Stimulated activated CD4-positive, alpha-beta T cell treated with anti-CD3 and anti-CD28 coated beads, Interleukin-15, amount 100 ng/mL, for 48 hours (primary cell): Measurements from ENCODE around the gene SLIT3.

Experiments
- DNase-seq, 2 donors: peaks; one replicate each; pipeline ENCODE4 v3.0.0-alpha.2; 2020; ENCODE audit warnings: low read depth in 2 of 2

The SLIT3 gene

DNA sequence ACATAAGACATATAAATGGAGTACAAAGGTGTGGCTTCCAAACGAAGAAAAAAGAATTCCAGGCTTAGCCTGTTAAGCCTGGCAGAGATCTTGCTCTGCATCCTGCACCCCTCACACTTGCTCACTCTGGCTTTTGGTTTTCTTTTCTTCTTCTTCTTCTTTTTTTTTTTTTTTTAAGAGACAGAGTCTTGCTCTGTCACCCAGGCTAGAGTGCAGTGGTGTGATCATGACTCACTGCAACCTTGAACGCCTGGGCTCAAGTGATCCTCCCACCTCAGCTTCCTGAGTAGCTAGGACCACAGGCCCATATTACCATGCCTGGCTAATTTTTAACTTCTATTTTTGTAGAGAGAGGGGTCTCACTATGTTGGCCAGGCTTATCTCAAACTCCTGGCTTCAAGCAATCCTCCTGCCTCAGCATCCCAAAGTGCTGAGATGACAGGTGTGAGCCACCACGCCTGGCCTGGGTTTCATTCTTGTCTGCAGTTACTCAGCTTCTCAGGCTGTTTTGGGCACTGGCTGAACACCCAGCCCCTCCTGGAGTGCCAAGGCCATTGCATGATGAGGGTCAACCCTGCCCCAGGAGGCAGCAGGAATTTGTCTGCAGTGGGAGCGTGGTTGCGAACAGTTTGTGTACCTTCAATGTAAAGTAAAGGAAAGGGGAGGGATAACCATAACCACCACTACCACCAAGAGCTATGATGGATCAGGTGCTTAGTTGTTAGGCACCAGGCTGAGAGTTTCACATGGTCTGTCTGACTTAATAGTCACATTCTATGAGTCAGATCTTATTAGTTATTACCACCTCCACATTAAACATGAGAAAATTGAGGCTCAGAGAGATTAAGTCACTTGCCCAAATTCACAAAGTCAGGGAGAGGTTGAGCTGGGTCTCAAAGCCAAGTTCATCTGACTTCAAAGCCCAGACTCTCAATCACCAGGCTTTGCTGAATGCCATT lies 502.6 kb downstream of the SLIT3 start:
- peak in 1 of 2 donors; percentile 4 for DNase-seq

DNA sequence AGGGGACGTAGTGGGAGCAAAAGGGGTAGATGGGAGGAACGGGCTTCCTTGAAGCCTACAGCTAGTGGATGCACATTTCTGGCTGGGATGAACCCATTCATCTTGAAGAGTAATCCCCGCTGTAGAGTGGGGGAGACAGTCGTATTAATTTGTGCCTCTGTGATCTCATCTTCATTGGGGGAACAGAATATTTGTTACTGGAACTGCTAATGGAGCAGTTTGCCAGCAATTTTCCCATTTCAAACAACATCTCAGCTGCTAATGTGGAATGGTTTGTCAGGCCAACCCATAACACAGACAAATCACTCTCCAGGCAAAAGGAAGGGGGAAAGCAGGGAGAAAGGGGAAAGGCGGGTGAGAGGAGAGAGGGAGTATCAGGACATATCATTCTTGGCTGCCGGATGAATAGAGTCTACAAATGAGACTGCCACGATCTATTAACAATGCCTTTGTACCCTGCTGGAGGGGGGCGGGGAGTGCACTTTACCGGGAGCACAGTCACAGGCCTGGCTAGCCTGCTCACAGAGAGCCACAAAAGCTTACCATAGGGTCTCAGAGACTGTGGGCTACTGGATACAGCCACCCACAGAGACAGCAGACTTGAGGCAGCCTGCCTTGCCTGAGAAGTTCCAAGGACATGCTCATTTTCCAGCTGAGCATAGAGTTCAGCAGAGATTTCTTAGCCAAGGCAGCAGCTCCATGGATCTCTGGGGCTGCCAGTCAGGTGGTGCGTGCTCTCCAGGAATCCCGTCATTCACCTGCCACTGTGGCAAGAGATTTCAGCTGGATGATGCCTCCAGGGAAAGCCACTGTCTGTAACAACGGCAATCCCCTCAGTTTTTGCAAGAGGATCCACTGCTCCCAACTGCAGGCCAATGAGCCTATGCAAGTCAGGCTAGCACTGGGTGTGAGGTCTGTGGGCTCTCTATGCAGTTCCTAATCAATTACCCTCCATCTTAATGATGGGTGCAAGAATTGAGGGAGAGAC lies 504.1 kb downstream of the SLIT3 start:
- DNase-seq = no peak

DNA sequence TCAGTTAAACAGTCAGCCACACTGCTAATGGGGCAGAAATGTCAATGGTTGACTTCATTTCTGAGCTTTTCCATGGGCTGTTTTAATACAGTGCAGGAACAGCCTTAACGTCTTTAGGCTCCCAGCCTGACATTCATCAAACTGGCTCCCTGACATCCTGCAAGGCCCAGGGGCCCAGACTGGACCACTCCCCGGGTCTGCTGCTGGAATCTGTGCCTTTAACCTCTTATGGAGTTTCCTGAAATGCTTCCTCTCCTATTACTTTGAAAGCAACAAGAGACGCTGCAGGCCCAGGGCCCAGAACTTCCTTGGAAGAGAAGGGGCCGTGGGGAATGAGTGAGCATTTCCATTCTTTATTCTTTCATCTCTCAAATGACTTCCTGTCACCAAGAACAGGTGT lies 504.9 kb downstream of the SLIT3 start:
- DNase-seq = no peak

DNA sequence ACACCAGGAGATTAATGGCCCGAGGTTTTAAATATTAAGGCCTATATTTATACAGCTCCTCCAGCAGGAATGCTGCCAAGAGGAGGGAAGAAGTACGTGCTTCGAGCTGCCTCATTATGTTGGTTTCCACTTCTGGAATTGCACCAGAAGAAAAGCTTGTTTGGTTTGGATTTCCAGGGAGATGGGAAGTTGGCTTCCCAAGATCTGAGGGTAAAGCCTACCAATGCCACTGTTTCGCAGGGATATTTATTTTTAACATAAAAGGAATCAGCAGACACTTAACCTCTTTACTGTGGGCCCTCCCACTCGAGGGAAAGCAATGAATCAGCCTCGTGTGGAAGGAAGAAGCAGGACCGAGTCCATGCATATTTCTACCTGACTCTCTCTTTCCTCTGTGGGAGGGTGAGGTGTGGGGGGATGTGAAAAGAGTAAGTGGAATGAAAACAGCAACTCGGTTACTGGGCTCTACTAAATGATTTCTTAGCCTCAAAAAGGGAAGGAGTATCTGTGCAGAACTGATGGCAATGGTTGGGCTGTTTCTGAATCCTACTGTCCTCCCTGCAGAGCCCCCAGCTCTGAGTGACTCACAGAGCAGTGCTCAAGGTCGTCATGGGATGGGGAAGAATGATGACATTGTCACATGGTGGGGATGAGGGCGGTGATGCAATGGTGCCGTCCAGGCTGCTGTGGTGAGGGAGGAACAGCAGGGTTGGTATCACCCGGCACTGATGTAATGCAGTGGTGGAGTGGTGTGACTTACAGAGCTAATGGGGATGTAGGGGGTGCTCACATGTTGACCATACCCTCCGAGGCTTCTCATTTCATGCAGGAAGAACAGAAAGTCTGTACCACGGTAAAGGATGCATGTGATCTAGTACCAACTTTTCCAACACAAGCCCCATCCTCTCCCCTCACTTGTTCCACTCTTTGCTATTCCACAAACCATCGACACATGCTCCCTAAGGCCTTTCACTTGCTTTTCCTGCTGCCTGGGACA lies 506.8 kb downstream of the SLIT3 start:
- DNase-seq = peak; percentile 23 to 24

DNA sequence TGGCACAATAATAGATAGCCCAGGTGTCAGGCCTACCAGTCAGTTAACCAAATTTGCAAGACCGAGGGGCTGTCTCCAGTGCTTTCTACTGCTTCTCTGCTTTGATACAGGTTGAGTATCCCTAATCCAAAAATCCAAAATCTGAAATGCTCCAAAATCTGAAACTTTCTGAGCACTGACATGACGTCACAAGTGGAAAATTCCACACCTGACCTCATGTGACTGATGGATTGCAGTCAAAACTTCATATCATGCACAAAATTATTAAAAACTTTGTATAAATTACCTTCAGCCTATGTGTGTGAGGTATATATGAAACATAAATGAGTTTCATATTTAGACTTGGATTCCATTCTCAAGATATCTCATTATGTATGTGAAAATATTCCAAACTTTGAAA lies 508.3 kb downstream of the SLIT3 start:
- no peak for DNase-seq

DNA sequence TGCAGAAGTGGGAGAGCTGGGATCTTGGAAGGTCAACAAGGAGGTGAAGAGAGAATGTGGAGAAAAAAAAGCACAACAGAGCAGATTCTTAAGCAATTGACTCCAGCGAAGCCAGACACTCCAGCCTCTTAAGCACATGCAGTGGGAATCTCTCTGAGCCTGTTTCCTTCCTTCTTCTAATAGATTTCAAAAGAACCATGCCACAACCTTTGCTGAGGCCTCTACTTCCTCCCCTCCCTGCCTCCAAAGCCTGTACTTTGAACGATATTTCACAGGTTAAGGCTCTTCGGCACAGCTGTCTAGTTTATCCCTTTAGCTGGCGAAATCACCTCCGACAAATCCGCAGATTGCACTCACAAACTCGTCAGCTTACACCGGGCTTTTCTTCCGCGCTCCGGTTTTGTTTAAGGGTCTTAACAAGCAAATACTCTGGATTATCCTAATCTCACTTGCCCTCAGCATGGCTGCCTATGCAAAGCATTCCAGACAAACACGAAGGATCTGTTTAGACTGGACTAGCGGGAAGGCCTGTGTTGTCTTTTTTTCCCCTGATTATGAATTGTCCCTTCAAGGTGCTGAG lies 510.2 kb downstream of the SLIT3 start:
- DNase-seq = no peak

DNA sequence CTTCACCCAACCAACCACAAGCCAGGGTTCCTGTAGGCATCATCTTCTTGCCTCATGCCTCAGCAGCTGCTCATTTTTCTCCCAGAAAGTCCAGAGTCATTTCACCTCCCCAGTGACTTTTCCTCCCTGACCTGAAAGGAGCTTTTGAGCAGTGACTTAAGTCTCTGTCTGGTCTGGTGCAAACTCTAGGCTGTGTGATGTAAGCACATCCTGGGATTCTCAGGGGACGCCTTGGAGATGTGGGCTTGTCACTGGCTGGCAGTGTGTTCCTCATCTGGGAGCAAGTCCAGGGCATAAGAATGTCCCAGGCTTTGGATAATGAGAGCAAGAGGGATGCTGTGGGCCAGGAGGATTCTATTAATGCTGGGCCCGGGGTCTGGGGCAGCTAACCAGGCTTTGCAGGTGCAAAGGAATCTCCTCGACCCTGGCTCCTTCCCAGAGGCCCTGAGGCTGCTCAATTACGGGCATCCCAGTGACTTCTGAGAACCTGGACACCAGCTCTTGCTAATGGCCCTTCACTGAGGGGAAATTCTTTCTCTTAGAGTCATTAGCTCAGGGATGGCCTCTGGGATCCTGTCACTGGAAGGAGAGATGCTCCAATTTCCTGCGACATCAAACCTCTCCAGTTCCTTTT lies 510.8 kb downstream of the SLIT3 start:
- no peak for DNase-seq

DNA sequence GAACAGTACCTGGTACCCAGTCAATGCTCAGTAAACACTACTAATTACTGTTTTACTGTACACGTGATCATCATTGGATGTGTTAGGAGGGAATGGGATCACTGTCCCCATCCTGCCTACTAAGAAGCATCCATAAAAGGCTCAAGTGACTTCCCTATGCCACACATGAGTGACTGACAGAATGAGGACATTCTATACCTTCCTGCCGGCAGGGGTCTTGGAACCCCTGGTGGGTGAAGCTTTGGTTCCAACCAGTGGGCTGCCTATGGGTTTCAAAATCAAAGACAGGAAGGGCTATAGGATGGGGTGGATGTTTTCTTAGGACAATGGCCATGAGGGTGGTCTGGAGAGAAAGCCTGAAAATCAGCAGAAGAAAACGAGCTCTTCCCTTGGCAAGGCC lies 512.2 kb downstream of the SLIT3 start:
- no peak for DNase-seq

DNA sequence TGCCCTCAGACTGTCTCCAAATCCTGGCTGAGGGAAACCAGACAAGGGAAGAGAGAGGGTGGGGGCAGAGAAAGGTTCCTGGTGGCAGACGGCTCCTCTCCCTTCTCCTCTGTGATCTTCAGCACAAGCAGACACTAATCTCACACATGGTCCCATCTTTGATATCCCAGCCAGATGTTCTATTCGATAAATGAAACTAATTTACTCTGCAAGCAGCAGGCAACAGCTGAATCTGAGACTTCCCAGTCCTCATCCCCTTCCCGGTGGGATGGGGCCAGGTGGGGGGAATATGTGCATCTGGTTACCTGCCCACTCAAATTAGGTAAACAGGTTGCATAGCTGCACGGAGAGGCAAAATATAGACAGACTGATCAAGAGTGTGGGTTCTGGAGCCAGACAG lies 512.8 kb downstream of the SLIT3 start:
- no peak for DNase-seq

DNA sequence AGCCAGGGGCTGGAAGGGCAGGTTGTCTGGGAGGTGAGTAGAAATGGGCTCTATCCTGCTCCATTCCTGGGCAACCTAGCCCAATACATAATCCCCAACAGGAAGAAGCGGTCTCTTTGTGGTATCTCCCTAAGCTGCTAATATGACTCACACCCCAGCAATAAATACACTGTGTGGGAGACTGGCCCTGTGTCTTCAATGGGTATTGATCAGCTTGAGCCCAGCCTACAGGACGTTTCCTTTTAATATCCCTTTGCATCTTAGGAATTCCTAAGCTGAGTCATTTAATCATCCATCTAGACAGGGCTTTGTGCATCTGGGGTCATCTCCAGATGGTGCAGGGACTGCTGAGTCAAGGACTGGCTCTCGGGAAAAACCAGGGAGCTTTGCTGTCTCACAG lies 514.8 kb downstream of the SLIT3 start:
- no peak for DNase-seq

DNA sequence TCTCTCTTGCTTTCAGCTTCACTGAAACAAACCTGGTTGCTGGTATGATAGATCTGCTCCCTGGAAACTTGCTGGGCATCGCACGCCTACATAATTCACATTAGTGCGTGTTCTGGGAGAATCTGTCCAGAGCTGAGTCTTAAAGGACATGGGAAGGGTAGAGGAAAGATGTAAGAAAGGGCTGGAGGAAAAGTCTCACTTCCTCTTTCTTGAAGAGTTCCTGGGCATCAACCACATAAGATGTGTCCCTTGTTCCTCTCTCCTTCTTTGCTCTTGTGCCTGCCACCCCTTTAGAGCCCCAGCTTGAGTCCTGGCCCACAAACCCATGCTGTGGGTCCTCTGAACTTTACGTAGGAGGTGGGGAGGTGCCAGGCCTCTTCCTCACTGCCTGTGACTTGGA lies 516.5 kb downstream of the SLIT3 start:
- no peak for DNase-seq

DNA sequence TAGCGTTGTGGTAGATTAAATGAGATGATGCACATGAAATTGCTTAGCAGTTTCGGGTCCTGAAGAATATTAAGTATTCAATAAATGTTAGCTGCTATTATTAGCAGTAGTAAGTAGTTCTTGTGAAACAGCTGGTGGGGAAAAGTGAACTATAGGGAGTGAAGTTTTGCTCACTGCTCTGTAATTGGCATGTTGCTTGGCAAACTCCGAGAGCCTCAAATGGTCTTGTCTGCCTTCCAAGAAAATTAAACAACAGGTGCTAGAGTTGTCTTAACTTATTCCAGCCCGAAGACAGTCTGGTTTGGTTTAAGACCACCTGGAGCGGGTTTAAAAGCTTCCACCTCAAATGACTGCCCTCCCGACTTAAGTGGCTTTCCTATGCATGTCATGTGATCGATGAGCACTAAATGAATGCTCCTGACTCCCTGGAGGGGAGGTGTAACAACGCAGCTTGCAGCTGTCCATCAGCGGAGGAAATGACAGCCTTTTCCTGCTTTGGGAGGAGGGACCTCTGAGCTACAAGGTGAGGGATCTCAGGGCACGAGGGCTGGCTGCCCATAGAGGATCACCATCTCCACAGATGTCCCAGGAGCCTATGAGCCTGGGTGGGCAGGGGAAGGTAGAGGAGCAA lies 518.9 kb downstream of the SLIT3 start:
- no peak for DNase-seq

DNA sequence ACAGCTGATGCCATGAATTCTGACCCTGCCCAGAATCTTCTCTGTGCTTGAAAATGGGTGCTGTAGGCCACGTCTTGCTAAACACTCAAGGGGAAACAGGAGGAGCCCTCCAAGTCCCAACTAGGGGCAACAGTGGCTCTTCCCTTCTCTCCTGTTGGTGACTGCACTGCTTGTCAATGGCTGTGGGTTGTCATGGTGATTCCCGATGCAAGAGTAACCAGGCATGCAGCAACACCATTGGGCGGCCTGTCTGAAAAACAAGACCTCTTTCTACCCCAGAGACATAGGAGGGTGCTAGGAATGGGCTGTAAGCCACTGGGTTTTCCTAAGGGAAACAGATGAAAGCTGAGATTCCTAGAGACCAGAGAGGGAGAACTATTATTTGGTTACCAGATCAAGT lies 520.1 kb downstream of the SLIT3 start:
- DNase-seq = no peak

DNA sequence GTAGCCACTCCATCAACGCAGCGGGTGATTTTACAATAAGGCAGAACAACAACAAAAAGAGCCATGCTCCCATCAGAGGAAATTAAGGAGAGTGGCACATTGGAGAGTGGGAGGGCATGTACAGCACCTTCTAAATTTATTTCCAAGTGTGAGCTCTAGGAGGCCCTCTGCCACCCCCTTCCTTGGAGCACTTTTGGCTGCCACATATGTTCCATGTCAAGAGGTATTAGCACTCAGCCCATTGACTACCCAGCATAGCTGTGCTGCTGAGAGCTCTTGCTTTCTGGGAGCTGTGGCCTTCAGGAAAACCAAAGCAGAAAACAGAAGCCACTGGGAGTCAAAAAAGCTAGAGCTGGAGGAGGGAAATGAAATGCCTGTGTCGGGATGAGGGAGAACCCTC lies 521.6 kb downstream of the SLIT3 start:
- no peak for DNase-seq

DNA sequence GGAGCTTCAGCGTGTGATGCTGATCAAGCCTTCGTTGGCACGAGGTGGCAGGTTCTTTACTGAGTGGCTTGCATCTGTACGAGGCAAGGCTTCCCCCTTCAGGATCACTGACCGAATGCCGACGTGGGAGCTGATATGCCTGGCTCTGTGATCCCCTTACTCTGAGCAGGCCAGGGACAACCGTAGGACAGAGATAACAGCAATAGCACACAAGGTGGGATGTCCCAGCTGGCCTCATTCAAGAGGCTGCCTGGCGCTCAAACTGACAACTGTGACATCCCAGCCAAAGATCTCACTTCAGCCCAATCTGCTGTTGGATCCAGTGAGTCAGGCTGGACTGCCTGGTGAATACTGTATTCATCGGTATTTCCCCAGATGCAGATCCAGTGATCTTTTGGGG lies 522.4 kb downstream of the SLIT3 start:
- DNase-seq = no peak

DNA sequence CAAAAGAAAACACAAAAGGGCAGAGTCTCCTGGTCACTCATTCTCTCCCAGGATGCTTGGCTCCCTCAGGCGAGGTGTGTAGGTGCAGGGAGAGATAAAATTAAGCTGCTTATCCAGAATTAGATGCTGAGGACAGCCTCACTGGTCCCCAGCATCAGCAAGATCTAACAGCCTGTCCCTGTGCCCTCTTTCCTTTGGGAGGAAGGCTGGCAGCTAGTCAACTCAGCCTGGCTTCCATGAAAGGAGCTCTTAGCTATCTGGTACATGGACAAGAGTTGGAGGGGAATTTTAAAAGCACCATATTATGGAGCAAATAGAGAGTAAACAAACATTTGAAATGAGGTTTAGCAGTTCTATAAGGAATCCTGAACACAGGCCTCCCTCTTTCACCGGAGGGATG lies 523.3 kb downstream of the SLIT3 start:
- DNase-seq = no peak

DNA sequence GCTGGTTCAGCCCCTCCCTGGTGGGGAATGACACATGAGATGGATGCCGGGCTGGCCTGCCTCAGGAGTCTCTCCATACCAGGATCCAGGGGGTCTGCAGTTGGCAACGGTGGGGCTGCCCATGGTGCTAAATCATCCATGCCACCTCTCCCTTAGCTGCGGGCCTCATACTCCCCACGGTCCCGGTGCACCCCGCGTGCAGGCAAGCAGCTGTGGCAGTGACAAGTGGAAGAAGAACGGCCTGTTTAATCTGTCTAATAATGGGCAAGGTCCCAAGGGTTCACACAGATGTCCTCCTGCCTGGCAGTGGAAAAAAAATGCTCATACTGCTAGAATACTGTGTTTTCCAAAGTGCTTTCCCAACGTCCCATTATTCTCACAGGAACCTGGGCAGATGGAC lies 524.9 kb downstream of the SLIT3 start:
- no peak for DNase-seq

DNA sequence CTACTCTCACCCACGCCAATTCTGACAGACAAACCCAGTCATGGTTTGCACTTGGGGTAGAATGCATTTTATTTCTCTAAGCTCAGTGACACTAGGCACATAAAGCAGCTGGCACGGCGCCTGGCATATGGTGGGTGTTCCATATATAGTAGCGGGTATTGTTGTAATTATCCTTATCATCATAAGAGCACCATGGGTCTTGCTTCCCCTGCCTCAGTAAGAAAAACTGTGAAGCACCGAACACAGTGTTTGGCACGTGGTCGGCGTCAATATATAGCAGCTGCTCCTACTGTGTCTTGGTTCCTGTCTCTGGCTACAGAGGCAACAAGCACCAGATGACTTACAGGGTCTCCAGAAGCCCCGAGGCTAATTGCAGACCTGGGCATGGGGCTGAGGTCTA lies 527.7 kb downstream of the SLIT3 start:
- DNase-seq = no peak

DNA sequence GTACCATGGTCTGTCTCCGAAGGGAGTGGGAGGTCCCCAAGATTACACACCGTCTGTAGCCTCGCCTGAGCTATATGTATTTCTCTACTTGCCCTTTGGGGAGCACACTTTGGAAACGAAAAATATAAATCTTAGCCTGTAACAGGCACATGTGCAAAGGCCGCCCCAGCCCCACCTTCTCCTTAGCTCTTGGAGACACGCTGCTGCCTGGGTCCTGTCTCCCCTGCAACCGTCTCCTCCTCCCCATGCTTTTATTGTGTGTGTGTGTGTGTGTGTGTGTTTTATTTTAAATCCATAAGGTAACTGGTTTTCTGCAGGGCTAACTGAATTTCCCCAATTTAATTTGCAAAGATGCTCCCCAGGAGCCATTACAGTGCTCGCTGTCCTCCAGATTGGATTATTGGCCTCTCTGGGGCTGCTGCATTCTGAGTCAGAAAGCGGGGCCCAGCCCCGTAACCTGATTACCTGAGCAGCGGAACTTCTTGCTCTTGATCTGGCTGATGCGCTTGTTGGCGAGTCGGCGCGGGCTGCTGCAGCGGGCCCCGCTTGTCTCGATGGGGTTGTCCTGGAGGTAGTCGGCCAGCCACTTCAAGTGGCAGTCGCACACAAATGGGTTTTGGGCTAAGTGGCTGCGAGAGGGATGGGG lies 528.5 kb downstream of the SLIT3 start:
- no peak for DNase-seq

DNA sequence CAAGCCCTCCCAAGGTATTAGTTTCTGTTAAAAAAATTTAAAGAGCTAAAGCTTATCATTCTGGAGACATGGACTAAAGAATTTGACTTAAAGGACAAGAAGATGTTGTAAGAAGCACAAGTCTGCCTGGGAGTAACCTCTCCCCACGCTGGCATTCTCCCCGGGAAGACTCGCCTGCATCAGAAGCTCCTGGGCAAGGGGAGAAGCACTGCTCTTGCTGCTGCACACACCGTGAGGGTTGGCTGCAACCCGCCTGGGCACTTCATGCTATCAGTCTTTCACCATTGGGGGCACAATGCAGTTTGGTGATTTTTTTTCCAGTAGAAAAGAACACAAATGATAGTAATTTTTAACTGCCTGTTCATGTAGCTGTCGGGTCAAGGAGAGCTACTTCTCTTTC lies 529.3 kb downstream of the SLIT3 start:
- DNase-seq = no peak
